Body of pancreas (tissue), 4 donors: ENCODE measurements around the gene PEX14.

Source experiments
- CTCF ChIP-seq, 7 experiments: fragments of 450-650 bp in 4 of 7; fragments of 200-600 bp in 3 of 7; sonication (generic) in 3 of 7; IDR thresholded peaks; one replicate each; pipeline ENCODE4 v1.5.1; 2016 to 2019; ENCODE audit warnings: antibody characterized with exemption in 7 of 7
- POLR2A ChIP-seq, 3 donors: fragments of 450-650 bp; IDR thresholded peaks; one replicate each; pipeline ENCODE4 v1.6.1; 2016; ENCODE audit warnings: antibody characterized with exemption in 3 of 3, mild to moderate bottlenecking in 2 of 3

- no peak for TF ChIP-seq CTCF (IDR thresholded peaks at IDR 0.05)
- TF ChIP-seq POLR2A (IDR thresholded peaks at IDR 0.05) = no peak
Measured at GRCh38 chr1:10677491-10678391, 203.0 kb downstream of the PEX14 start.
